DND-41 (cell line): ENCODE results near the gene ARHGAP15.
A peak's percentile ranks its signal among the peaks of the same experiment; 100 is the strongest.
"Not testable (repeated sequence)": the region's sequence is repeated elsewhere in the genome, so short reads cannot be mapped to it uniquely, and the experiment has no call there.

Experiments used
- ATAC-seq: fragments of 200-7000 bp; cut with Tn5 transposase; 3 replicates; pipeline ENCODE4 v1.9.1; 2021; ENCODE audit warnings: low read depth; ENCODE audit not compliant: insufficient read depth
- DNase-seq: peaks from one replicate; pipeline ENCODE4 v3.0.0-alpha.2; 2020
- H2AFZ ChIP-seq: 2 replicates; pipeline ENCODE4 v1.6.0; 2012; ENCODE audit warnings: low read depth, low read length
- H3K27ac ChIP-seq: 2 replicates; pipeline ENCODE4 v1.5.1; 2012; ENCODE audit warnings: low read length, inconsistent platforms
- H3K27me3 ChIP-seq: fragments of 200-600 bp; sonication (generic); 2 replicates; pipeline ENCODE4 v1.6.0; 2012; ENCODE audit warnings: low read length, mild to moderate bottlenecking, inconsistent platforms; ENCODE audit not compliant: insufficient read depth, poor library complexity
- H3K36me3 ChIP-seq: 2 replicates; pipeline ENCODE4 v1.5.1; 2012; ENCODE audit warnings: low read length, inconsistent platforms; ENCODE audit not compliant: insufficient read depth
- H3K4me1 ChIP-seq: 2 replicates; pipeline ENCODE4 v1.5.1; 2012; ENCODE audit warnings: mild to moderate bottlenecking, low read length; ENCODE audit not compliant: insufficient read depth
- H3K4me2 ChIP-seq: 2 replicates; pipeline ENCODE4 v1.6.0; 2012; ENCODE audit warnings: mild to moderate bottlenecking, moderate library complexity, low read length, inconsistent platforms; ENCODE audit not compliant: insufficient read depth
- H3K4me3 ChIP-seq, 2 experiments: fragments of 200-600 bp in 1 of 2; shearing (Covaris generic) in 1 of 2; 2 replicates each; pipeline ENCODE4 v1.5.1; 2012 to 2016; ENCODE audit warnings: inconsistent platforms in 2 of 2, low read length in 2 of 2, mild to moderate bottlenecking in 2 of 2, low read depth in 1 of 2, moderate library complexity in 1 of 2
- H3K79me2 ChIP-seq: 2 replicates; pipeline ENCODE4 v1.6.0; 2012; ENCODE audit warnings: low read length, inconsistent platforms; ENCODE audit not compliant: insufficient read depth
- H3K9ac ChIP-seq: 2 replicates; pipeline ENCODE4 v1.6.0; 2012; ENCODE audit warnings: low read depth, mild to moderate bottlenecking, inconsistent platforms, low read length, moderate library complexity
- H3K9me3 ChIP-seq: 2 replicates; pipeline ENCODE4 v1.5.1; 2012; ENCODE audit warnings: low read length, moderate library complexity, mild to moderate bottlenecking, inconsistent platforms; ENCODE audit not compliant: insufficient read depth, severe bottlenecking
- H4K20me1 ChIP-seq: 2 replicates; pipeline ENCODE4 v1.6.0; 2012; ENCODE audit warnings: low read length; ENCODE audit not compliant: insufficient read depth
- EZH2 ChIP-seq: IDR thresholded peaks from 3 replicates; pipeline ENCODE4 v1.6.1; 2012; ENCODE audit warnings: borderline replicate concordance, low read depth, mild to moderate bottlenecking, moderate library complexity, low read length, inconsistent platforms; ENCODE audit not compliant: severe bottlenecking
- TF ChIP-seq, protein P1 (sequence below): IDR thresholded peaks from 2 replicates; pipeline ENCODE4 v1.5.1; 2012; ENCODE audit warnings: borderline replicate concordance, low read length, moderate library complexity, mild to moderate bottlenecking; ENCODE audit not compliant: poor library complexity, severe bottlenecking; ENCODE audit errors: extremely low read depth

The ARHGAP15 gene

DNA sequence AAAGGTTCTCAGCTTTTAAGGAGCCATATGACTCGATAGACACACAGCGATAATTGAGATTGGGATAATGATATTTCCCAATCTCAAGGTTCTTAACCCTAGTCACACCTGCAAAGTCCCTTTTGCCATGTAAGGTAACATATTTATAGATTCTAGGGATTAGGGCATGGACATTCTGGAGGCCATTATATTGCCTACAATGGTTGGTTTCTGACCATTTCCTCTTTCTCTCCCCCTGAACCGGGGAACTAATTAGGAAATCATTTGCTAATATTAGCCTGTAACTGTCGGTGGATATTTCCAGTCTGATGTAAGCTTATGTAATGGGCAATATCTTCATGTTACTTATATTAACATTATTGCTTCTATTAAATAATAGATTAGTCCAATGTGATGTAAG, 40.8 kb upstream of the ARHGAP15 start:
- H3K9me3 ChIP-seq = no peaks in the 10 kb centered on the region
- no peak for DNase-seq
- TF ChIP-seq, protein P1, sequence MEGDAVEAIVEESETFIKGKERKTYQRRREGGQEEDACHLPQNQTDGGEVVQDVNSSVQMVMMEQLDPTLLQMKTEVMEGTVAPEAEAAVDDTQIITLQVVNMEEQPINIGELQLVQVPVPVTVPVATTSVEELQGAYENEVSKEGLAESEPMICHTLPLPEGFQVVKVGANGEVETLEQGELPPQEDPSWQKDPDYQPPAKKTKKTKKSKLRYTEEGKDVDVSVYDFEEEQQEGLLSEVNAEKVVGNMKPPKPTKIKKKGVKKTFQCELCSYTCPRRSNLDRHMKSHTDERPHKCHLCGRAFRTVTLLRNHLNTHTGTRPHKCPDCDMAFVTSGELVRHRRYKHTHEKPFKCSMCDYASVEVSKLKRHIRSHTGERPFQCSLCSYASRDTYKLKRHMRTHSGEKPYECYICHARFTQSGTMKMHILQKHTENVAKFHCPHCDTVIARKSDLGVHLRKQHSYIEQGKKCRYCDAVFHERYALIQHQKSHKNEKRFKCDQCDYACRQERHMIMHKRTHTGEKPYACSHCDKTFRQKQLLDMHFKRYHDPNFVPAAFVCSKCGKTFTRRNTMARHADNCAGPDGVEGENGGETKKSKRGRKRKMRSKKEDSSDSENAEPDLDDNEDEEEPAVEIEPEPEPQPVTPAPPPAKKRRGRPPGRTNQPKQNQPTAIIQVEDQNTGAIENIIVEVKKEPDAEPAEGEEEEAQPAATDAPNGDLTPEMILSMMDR = no peak
- no peak for TF ChIP-seq EZH2
- no peak overlapping the region for H3K4me3 ChIP-seq
- no peak overlapping the region for H3K9ac ChIP-seq
- H3K79me2 ChIP-seq = no peaks in the 10 kb centered on the region
- no peaks in the 10 kb centered on the region for H4K20me1 ChIP-seq
- ATAC-seq = no peak
- H3K27ac ChIP-seq = no peak overlapping the region
- H3K27me3 ChIP-seq = no peaks in the 10 kb centered on the region
- H3K36me3 ChIP-seq = no peaks in the 10 kb centered on the region
- H2AFZ ChIP-seq = no peak overlapping the region
- no peaks in the 10 kb centered on the region; the same call in 1 of the 2 replicates for H3K4me1 ChIP-seq
- no peak overlapping the region for H3K4me2 ChIP-seq

DNA sequence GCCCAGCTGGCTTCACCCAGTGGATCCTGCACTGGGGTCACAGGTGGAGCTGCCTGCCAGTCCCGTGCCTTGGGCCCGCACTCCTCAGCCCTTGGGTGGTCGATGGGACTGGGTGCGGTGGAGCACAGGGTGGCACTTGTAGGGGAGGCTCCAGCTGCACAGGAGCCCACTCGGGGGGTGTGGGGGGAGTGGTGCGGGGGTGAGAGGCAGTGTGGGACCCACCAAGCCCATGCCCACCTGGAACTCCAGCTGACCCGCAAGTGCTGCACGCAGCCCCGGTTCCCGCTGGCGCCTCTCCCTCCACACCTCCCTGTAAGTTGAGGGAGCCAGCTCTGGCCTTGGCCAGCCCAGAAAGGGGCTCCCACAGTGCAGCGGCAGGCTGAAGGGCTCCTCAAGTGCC, 39.7 kb upstream of the ARHGAP15 start:
- H3K4me2 ChIP-seq, DNase-seq, H3K4me1 ChIP-seq, H3K4me3 ChIP-seq, H3K36me3 ChIP-seq, H3K9ac ChIP-seq, H3K27ac ChIP-seq, H3K79me2 ChIP-seq, H2AFZ ChIP-seq, H4K20me1 ChIP-seq, ATAC-seq, H3K9me3 ChIP-seq, H3K27me3 ChIP-seq: not testable (repeated sequence)

DNA sequence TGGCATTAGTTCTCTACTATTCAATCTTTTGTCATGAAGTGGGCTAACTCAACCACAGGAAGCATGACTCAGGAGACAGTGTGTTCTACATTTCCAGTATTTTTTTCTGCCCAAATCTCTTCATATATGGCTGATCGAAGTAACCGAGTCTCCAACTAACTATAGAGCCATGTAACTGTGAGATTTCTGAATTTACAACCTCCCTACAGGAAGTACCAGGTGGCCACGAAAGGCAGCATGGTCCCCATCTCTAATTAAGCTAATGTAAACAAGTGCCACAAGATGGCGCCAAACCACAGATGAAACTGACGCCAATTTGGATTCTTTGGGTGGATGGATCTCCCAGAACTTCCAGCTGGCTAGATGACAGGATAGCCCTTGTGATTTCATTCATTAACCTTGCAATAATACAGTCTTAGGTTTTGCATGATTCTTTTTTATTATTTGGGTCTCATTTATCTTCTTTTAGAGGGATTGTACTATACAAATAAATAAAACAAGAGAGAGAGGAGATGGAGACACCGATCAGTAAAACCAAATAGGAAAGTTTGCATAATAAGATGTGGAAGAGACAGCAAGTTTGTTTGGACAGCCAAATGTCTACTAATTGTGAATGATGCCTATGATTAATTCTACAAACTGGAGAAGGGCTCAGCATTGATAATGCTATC, 18.3 kb upstream of the ARHGAP15 start:
- Histone ChIP-seq H3K79me2 (no peaks in the 10 kb centered on the region), H4K20me1 (no peaks in the 10 kb centered on the region), H3K27ac (peak overlapping the region; percentile 81), H3K4me3 (peak overlapping the region in 1 of 2 experiments; percentile 40; a peak in 2 of 4 replicates), H2AFZ (peak overlapping the region; percentile 66), H3K36me3 (no peaks in the 10 kb centered on the region), H3K9me3 (no peaks in the 10 kb centered on the region), H3K4me2 (peak overlapping the region; percentile 59), H3K9ac (peak overlapping the region; percentile 36), H3K4me1 (peaks cover 37% of the 10 kb centered on the region), H3K27me3 (no peaks in the 10 kb centered on the region)
- TF ChIP-seq, protein P1 = peak; percentile 97
- no peak for TF ChIP-seq EZH2
- peak; percentile 82 for DNase-seq
- peak; percentile 95 for ATAC-seq

DNA sequence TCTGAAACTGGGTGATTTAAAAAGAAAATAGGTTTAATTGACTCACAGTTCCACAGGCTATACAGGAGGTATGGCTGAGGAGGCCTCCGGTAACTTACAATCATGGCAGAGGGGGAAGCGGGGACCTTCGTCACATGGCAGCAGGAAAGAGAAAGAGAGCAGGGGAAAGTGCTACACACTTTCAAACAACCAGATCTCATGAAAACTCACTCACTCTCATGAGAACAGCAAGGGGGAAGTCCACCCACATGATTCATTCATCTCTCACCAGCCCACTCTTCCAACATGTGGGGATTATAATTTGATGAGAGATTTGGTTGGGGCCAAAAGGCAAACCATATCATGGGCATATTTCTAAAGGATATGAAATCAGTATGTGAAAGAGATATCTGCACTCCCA, 12.0 kb upstream of the ARHGAP15 start:
- no peak for TF ChIP-seq EZH2
- TF ChIP-seq, protein P1 = no peak
- Histone ChIP-seq H3K9ac (no peak overlapping the region), H3K9me3 (no peaks in the 10 kb centered on the region), H2AFZ (no peak overlapping the region), H3K27ac (no peak overlapping the region), H3K4me2 (no peak overlapping the region), H3K27me3 (no peaks in the 10 kb centered on the region), H4K20me1 (no peaks in the 10 kb centered on the region), H3K4me1 (peaks cover 22% of the 10 kb centered on the region), H3K4me3 (no peak overlapping the region), H3K79me2 (no peaks in the 10 kb centered on the region), H3K36me3 (no peaks in the 10 kb centered on the region)
- no peak for ATAC-seq
- no peak for DNase-seq
